ENCODE results near the gene ADRA2B.

ADRA2B gene

GRCh38 chr2:96136129-96136720 lies 19.9 kb upstream of the ADRA2B start:
- DNase-seq, result no peak

- DNase-seq, result no peak
Measured at GRCh38 chr2:96135621-96136020, 19.2 kb upstream of the ADRA2B start.

- no peak for DNase-seq
Measured at GRCh38 chr2:96135171-96135570, 18.8 kb upstream of the ADRA2B start.

- DNase-seq, result no peak
Measured at GRCh38 chr2:96134421-96134820, 18.1 kb upstream of the ADRA2B start.

- DNase-seq, result no peak
Measured at GRCh38 chr2:96131813-96132745, 15.7 kb upstream of the ADRA2B start.

GRCh38 chr2:96131152-96131812 lies 14.9 kb upstream of the ADRA2B start:
- DNase-seq, result no peak

- no peak for DNase-seq
Measured at GRCh38 chr2:96130483-96130882, 14.1 kb upstream of the ADRA2B start.

GRCh38 chr2:96129528-96130120 lies 13.3 kb upstream of the ADRA2B start:
- no peak for DNase-seq

- no peak for DNase-seq
Measured at GRCh38 chr2:96128456-96128855, 12.1 kb upstream of the ADRA2B start.

- DNase-seq, result no peak
Measured at GRCh38 chr2:96124406-96125265, 8.3 kb upstream of the ADRA2B start.

GRCh38 chr2:96123936-96124335 lies 7.6 kb upstream of the ADRA2B start:
- no peak for DNase-seq

- no peak for DNase-seq
Measured at GRCh38 chr2:96123290-96123689, 6.9 kb upstream of the ADRA2B start.

GRCh38 chr2:96122391-96122790 lies 6.0 kb upstream of the ADRA2B start:
- no peak for DNase-seq

GRCh38 chr2:96121414-96121813 lies 5.0 kb upstream of the ADRA2B start:
- DNase-seq, result no peak

- no peak for DNase-seq
Measured at GRCh38 chr2:96120991-96121390, 4.6 kb upstream of the ADRA2B start.

- DNase-seq, result no peak
Measured at GRCh38 chr2:96120091-96120720, 3.8 kb upstream of the ADRA2B start.

GRCh38 chr2:96119389-96119751 lies 3.0 kb upstream of the ADRA2B start:
- no peak for DNase-seq

GRCh38 chr2:96118698-96119388 lies 2.5 kb upstream of the ADRA2B start:
- DNase-seq, result no peak

- no peak for DNase-seq
Measured at GRCh38 chr2:96117701-96118588, 1.6 kb upstream of the ADRA2B start.

- no peak for DNase-seq
Measured at GRCh38 chr2:96116879-96117533, 635 bp upstream of the ADRA2B start.

All from NCI-H187 treated with DMSO at 0.1 percent for 48 hours (cell line).